NOMO-1 treated with dmso at 0.1 percent for 144 hours (cell line): ENCODE results near the gene USP6NL.

Source experiments
- DNase-seq: peaks from one replicate; lab custom pipeline; 2025; ENCODE audit not compliant: unreplicated experiment; lab: John Stamatoyannopoulos, UW

The USP6NL gene

DNA sequence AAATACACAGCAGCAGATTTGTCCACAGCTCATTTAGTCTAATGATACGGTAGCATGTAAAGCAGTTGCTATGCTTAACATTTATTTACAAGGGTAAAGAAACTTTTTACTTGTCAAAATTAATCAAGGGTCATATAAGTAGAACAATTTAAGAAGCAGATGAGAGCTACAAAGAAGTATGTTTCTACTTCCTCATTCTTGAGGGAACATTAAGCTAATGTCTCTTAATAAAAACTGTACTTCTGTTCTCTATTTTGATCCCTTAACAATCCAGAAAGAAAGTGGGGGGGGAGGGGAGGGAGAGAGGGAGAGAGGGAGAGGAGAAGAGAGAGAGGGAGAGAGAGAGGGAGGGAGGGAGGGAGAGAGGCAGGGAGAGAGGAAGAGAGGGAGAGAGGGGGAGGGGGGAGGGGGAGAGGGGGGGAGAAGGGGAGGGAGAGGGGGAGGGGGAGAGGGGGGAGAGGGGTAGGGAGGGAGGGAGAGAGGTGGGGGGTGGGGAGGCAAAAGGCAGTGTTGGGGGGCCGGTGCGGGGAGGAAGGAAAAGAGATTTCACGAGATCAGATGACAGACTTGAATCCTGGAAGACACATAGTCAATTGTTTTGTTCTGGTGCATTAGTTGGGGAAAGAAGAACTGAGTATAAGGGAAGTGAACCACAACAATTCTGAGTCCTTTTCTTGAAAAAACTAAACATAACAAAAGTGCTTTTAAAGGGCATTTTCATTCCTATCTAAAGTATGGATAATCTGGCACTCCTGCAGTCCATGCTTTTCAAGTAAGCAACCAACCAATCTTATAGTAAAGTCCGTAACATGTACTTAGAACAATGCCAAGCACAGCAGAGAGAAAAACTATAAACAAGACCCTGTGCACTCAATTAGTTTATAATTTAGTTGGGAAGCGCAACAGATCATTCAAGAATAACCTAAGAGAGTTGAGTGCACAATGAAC, 128.0 kb downstream of the USP6NL start:
- DNase-seq = no peak

GRCh38 chr10:11482306-11482705, 129.1 kb downstream of the USP6NL start:
- DNase-seq = no peak

- no peak for DNase-seq
These were observed 130.8 kb downstream of the USP6NL start for GRCh38 chr10:11480687-11481086.

- no peak for DNase-seq
These were observed 132.2 kb downstream of the USP6NL start for GRCh38 chr10:11479300-11479699.

GRCh38 chr10:11478807-11479206, 132.6 kb downstream of the USP6NL start:
- no peak for DNase-seq

DNA sequence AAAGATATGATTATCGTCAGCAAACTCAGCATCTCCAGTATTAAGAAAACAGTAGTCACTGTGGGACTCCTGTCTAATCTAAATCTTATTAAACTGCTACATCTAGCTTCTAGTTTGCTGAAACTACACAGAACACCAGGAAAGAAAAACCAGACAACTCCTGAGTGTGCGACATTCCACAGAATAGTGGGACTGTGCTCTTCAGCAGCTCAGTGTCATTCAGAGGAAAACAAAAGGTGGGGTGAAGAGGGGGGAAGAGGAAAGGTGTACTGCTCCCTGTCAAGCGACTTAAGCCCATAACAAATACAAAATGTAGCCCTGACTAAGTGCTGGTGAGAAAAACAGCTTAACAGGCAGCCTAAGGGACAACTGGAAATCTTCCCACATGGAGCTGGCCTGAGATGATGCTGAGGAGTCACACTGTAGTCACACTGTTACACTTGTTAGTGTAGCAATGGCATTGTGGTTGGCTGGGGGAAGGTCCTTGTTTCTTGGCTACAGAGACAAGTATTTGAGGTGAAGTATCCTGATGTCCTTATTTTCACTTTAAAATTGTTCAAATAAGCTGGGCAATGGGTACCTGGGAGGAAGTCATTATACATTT, 135.5 kb downstream of the USP6NL start:
- no peak for DNase-seq

GRCh38 chr10:11473128-11473760, 138.2 kb downstream of the USP6NL start:
- no peak for DNase-seq

DNA sequence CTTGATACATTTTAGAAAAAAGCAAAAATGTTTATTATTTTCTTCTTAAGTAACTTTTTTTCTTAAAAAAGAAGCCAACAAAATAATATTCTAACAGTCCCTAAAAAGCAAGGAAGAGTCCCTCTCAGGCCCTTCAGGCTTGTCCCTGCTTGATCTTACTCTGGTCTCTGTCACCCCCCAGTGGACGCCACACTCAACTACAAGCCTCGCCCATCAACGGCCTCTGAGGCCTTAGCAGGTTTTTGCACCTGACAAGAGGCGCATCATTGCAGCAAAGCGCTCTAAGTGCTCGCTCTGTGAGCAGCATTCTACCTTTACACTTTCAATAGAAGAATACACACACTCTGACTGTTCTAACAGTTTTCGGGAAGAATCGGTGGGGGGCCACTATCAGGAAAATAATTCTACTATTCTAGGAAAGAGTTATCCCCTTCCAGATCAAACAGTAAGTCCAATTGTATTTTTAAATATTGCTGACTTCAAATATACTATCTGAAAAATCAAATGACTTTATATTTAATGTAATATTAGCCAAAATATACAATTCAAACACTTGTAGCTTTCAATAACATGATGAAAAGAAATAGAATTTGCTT, 139.2 kb downstream of the USP6NL start:
- peak; percentile 60 for DNase-seq

DNA sequence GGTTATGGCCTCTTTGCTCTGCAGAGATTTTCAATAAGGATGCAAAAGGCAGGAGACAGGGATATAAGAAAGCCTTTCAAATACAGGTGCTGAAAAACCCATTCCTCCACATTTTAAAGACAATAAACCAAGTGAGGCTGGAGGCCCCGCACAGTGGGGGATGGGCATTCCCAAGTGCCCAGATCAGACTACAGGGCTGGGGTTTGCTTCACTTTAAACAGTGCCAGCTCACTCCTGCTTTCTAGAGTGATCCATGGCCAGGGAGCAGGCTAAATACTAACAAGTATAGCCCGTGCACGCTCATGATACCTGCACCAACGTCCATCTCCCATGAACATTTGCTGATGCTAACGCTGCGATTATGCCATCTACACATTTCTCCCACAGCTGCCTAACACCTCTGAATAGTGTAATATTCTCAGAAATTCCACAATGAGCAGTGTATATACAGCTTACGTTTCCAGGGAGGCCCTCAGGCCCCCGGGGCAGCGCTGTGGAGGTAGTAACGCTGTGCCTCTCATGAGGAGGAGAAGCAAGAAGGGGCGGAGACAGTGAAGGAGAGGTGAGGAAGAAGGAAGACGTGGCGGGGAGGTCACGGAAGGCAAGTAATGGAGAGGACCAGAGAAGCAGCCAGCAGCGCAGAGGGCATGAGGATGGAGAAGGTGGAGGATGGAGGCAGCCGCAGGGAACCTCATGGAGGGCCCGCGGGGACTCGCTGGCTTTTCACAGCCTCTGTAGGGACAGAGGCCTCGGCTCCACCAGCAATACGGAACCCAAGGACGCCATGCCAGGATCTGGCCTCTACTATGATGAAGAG, 141.7 kb downstream of the USP6NL start:
- no peak for DNase-seq

DNA sequence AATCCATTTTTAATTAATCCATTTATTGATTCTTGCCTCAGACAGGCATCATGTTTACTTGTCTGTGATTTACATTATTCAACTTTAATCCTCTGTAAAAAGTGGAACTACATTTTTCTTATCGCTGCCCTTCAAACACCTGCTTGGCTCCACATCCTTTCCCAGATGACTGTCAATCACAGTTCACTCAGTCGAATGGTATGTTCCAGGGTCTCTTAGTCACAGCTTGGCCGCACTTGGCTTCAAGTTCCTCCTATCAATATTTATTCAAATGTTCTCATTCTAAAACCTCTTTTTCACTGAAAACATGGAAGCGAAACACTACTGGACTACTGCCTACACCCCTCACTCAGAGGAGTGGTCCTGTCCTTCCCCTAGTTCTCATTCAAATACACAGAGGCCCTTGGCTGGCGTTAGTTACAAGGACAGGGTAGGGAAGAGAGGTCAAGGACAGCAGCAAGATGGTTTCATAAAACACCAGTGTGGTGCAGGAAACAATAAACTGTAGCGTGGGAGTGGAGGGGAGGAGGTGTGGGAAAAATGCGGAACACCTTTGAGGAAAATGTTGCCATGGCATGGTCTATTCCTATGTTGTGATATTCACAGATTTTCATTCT, 143.2 kb downstream of the USP6NL start:
- DNase-seq = no peak

DNA sequence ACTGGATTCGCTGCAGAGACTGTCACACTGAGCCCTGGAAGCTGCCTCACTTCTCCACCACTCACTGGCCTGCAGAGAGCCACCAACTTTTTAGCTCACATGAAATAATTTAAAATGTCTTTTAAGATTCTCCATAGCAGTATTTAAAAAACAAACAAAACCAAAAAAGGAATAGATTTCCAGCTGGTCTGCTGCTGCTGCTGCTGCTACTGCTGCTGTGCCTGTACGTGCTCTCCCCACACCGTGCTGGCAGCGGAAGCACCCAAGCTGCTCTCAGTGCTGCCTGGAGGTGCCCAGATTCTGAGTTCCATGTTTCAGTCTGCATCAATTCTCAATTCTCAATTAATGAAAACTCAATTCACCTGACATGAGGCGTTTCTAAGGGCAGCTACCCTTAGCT, 146.0 kb downstream of the USP6NL start:
- no peak for DNase-seq

GRCh38 chr10:11463111-11463510, 148.3 kb downstream of the USP6NL start:
- no peak for DNase-seq

- DNase-seq = peak; percentile 18
These were observed 149.4 kb downstream of the USP6NL start for GRCh38 chr10:11462071-11462470.

- no peak for DNase-seq
These were observed 154.1 kb downstream of the USP6NL start for GRCh38 chr10:11457336-11457735.

- no peak for DNase-seq
These were observed 156.4 kb downstream of the USP6NL start for GRCh38 chr10:11454958-11455566.

DNA sequence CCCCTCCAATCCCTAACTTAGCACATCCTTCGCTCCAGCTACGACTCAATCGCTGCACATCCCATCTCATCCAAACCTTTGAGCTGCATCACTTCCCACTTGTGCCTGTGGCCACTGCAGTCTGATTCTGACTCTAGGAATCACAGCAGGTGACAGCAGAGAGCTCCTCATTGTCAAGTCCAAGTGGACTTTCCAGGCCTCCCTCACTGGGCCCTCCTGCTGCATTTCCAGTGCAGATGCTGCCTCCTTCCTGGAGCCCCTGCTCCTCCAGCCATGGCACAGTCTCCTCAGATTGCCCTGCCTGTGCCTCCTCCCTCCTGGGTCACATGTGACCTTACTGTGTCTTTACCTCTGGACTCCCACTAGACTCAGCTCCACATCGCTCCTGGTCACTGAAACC, 157.3 kb downstream of the USP6NL start:
- DNase-seq = no peak

DNA sequence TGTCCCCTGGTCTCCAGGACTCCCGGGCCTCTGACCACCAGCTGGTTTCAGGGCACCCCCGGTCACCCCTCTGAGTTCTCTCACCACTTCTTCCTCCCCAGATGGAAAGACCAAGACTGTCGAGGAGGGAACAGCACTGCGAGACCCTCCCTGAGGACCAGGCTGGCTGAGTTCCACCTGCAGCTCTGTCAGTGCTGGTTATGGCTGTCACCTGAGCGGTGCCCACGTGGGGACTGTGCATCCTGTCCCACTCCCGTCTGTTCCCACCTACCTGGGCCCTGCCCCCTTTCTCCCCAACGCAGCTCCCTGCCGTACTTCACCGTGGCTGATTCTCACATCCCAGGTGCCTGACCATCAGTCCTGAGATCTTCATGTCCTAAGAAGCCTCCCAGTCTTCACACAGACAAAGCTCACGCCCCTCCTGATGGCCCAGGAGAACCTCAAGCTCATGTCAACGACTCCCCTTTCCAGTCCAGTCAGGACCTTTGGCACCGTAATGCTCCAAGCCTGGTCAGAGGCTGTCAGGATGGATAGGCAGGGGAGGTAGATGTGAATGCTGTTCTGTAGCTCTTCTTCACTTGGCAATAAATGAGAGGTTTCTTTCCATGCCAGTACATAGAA, 159.7 kb downstream of the USP6NL start:
- DNase-seq = no peak

DNA sequence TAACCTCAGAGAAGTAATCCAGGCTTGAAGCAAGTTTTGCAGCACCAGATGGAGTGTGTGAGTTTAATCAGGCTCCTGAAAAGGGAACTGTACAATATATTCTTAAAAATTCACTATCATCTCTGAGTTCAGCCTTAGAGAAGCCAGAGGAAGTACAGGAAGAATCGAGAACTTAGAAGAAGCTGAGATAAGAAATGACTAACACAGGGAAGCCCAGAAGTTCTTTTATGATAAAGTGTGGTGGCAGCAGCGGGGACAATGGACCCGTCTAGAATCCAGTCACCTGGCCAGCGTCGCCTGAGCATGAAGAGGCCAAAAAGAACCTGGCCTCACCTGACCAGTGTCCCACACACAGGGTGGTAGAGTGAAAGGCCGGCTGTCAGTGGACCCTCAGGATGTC, 161.0 kb downstream of the USP6NL start:
- DNase-seq = peak; percentile 1

DNA sequence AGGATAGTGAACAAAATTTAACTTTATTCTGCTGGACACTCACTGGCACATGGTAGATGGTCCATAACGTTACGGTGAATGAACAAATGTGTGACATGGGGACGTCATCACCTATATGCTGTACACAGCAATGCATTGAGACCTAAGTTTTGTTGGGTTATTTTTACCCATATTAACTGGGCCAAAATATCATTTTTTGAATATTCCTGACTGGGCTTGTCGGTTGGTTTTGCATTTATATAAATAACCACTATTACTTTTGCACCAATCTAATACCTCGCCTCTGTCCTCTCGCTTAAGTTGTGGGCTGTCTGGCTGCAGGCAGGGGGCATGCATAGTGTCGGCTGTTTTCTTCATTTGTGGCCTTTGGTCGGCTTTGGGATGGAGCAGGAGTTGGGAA, 161.7 kb downstream of the USP6NL start:
- no peak for DNase-seq
